Measurements from ENCODE around the gene SIGLEC9.
A peak's percentile ranks its signal among the peaks of the same experiment; 100 is the strongest.

SIGLEC9 gene

DNA sequence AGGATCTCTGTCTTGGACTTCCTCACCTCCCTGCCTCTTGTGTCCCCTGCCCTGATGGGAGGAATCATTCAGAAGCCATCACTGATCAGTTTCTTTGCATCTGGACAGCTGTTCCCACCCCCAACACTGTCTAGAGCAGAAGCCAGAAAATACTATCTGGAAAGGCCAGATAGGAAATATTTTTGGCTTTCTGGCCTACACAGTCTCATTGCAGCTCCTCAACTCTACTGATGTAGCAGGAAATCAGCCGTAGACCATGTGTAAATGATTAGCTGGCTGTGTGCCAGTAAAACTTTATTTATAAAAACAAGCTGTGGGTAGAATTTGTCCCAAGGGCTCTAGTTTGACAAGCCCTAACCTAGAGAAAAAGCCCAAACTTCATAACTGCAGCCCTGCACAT, 23.0 kb downstream of the SIGLEC9 start:
- no peak for DNase-seq

DNA sequence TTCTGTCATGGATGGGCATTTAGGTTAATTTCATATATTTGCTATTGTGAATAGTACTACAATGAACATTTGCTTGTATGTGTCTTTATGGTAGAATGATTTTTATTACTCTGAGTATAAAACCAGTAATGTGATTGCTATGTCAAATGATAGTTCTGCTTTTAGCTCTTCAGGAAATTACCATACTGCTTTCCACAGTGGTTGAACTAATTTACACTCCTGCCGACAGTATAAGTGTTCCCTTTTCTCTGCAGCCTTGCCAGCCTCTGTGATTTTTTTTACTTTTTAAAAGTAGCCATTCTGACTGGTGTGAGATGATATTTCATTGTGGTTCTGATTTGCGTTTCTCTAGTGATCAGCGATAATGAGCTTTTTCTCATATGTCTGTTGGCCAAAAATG, 23.9 kb downstream of the SIGLEC9 start:
- DNase-seq, result no peak

DNA sequence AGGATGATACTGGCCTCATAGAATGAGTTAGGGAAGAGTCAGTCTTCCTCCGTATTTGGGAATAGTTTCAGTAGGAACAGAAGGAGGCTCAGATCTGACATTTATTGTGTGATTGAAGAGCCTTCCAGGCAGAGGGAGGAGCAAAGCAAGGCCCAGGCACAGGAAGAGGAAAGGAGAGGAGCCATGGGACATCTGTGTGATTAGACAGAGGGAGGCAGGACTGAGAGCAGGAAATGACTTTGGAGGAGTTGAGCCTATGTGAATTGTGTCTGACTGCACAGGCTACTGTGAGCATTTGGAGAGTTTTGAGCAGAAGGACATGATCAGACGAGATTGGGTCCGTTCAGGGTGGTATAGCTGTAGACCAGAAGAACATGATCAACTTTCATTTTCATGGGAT, 25.9 kb downstream of the SIGLEC9 start:
- no peak for DNase-seq

DNA sequence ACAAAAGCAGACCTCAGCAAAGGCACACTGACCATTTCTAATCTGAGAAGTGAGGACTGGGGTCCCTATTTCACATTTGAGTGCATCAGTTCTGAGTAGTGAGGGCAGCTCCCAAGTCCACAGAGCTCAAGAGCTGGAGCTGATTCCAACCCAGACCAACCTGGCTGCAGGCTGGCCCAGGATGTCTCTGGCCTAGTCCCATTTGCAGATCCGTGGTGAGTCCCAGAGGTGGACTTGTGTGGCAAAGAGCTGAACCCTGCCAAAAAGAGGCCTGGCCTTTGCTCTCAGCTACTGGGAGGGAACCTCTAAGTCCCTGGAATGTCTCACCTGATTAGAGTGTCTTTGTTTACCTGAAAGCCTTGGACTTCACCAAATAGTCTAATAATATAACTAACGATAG, 32.0 kb downstream of the SIGLEC9 start:
- DNase-seq, result no peak

DNA sequence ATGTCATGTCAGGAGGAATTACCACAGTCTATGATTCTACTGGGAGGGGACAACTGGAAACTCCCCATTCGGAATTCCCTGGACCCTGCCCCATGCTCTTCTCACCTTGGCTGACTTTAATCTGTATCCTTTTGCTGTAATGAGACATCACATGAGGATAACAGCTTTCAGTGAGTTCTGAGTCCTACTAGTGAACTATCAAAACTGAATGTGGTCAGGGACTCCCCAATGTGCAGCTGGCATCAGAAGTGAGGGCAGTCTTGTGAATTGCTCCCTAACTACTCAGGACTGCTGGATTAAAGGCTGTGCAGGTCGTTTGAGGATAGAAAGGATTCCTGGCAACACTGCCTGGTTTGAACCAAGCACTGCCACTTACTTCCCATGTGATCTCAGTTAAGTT, 32.6 kb downstream of the SIGLEC9 start:
- DNase-seq, result no peak

DNA sequence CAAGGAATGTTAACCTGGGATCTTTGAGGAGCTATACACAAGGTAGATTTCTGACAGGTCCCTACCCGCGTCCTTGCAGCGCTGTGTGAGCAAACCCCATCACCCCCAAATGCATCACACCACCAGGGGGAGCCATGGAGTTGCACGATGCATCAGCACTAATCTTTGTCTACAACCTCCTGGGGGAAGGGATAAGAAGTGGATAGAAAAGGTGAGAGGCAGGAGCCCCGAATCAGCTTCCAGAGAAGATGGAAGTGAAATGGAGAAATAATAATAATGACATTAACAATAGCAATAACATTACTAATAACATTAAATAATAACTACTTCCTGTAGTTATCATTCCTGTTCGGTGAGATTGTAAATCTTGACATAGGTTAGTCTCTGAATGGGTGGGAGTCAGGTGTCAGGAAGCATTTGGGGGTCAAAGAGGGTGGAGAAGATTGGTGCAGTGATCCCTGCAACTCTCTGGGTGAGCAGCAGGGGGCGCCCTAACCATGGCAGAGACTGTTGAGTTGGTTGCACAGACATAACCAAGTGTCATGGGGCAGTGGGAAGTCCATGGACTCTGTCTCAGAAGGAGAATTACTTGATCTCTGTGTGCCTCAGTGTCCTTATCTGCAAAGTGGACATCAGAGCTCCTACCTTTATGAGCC, 33.9 kb downstream of the SIGLEC9 start:
- peak; percentile 79 for DNase-seq

DNA sequence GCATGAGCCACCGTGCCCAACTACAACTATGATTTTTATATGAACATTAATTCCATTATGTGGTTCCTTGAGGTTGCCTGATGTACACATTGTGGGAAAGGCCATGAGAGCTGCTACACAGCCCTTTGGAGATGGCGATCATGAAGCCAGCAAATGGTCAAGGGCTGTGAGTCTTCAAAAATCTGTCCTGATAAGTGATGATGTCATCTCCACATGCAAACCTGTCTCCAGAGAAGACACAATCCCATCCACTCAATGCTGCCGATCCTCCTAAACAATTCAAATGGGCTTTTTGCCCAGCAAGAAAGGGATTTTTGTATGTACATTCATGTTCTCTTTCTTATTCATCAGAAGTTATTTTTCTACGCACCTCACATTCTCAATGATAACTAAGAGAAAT, 35.0 kb downstream of the SIGLEC9 start:
- DNase-seq, result no peak

DNA sequence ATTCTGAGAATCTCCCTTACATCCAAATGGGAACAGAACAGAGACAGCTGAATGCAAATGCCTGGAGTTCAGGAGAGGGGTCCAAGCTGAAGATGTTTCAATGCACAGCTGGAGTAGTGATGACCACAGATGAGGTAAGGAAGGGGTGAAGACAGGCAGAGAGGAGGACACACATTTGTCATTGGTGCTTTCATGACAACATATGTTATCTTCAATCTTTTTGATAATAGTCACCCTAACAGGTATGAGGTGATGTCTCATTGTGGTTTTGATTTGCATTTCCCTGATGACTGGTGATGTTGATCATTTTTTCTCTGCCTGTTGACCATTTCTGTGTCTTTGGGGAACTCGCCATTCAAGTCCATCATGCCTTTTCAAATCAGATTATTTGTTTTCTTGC, 36.6 kb downstream of the SIGLEC9 start:
- DNase-seq, result no peak

DNA sequence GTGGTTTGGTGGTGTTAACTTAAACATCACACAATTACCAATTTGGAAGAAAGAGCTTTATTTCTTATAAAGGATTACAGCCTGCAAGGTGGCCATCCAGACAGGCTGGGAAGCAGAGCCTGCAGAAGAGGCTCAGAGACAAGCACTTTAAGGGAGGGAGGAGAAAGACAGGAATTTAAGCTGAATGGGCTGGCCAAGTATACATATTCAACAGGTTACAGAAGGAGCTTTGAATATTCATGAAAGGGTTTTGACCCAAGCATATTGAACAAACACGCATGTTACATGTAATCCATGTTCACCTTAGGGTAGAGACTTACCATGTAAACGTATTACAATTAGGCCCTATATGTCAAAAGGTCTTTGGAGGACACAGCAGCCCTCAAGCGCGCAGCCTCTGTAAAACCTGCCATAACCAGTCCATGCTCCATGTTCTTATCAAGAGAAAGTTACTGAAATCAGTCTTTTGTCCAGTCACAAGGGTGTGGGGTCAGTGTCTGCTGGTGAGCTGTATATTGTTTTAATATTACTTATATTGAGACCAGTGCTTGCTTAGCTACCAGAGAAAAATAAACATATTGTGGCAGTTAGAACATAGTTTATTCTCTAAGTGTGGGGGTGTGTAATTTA, 37.3 kb downstream of the SIGLEC9 start:
- no peak for DNase-seq

DNA sequence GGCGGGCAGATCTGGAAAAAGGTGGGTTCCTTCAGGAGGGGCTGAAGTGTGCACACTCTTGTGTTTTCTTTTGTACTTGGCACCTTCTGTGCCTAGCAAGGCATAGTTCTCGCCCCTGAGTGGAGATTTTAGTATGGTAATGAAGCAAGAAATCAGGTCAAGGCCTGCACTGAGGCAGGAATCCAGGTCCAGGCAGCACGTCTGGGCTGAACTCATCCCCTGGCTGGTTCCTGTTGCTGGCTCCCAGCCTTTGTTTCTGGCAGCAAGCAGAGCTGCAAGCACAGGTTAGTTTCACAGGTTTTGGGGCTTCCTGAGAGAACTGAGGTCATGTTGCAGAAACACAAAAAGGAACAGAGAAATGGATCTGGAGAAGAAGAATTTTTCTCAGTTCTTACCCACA, 38.6 kb downstream of the SIGLEC9 start:
- no peak for DNase-seq

DNA sequence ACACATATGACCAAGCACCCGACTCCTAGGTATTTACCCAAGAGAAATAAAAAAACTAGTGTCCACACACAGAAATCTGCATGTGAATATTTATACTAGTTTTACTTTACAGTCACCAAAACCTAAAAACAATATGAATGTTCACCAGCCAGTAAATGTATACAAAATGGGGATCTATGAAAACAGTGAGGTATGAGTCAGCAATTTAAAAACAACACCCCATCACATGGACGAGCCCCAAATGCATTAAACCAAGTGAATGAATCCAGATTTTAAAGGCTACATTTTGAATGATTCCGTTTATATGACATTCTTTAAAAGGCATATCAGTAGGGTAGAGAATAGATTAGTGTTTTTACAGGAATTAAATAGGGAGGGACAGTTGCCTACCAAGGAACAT, 39.5 kb downstream of the SIGLEC9 start:
- DNase-seq, result no peak

DNA sequence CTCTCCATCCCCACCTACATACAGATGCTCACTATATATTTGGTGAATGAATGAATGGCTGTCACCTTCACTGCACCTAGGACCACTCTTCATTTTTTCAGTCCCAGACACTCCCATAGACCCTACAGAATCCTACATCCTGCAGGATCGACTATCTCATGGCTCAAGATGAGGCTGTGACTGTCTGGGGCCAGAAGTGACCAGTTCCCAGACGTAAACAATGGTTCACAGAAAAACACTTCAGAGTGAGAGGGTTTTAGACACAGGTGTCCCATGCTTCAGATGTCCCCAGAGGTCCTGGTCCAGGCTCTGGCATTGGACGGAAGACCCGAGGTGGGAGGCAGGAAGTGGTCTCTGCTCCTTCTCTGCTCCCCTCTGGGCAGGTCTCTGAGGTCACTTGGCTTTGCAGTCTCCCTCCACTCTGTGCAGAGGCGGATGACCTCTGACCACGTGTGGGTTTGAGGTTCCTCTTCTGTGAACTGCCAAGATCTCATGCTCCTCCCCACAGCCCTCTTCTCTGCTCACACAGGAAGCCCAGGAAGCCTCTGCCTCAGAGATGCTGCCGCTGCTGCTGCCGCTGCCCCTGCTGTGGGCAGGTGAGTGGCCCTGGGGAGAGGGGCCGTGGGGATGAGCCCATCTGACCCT, 42.3 kb downstream of the SIGLEC9 start:
- no peak for DNase-seq

DNA sequence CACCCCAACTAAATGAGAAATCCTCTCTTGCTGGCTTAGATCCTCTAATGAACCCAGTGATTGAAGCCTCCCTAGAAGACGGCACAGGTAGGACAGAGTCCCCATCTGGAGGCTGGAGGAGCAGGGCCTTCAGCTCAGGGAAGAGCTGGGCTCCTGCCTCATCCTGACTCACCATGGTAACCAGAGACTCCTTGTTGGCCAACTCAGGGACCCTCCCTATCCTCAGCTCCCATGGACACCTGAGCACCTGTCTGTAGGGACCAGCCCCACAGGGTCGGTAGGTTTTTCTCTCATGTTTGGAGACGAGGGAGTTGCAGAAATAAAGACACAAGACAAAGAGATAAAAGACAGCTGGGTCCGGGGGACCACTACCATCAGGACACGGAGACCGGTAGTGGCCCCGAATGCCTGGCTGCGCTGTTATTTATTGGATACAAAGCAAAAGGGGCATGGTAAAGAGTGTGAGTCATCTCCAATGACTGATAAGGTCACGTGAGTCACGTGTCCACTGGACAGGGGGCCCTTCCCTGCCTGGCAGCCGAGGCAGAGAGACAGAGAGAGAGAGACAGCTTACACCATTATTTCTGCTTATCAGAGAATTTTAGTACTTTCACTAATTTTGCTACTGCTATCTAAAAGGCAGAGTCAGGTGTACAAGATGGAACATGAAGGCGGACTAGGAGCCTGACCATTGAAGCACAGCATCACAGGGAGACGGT, 44.0 kb downstream of the SIGLEC9 start:
- DNase-seq, result no peak

DNA sequence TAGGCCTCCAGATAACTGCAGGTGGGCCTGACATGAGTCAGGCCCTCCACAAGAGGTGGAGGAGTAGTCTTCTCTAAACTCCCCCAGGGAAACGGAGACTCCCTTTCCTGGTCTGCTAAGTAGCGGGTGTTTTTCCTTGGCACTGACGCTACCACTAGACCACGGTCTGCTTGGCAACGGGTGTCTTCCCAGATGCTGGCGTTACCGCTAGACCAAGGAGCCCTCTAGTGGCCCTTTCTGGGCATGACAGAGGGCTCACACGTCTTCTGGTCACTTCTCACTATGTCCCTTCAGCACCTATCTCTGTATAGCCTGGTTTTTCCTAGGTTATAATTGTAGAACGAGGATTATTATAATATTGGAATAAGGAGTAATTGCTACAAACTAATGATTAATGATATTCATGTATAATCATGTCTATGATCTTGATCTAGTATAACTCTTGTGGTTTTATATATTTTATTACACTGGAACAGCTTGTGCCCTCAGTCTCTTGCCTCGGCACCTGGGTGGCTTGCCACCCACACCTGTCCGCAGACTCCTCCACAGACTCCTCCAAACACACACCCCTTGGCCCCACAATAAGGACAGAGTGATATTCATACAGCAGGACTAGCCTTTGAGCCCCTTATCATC, 44.7 kb downstream of the SIGLEC9 start:
- DNase-seq, result peak; percentile 64

DNA sequence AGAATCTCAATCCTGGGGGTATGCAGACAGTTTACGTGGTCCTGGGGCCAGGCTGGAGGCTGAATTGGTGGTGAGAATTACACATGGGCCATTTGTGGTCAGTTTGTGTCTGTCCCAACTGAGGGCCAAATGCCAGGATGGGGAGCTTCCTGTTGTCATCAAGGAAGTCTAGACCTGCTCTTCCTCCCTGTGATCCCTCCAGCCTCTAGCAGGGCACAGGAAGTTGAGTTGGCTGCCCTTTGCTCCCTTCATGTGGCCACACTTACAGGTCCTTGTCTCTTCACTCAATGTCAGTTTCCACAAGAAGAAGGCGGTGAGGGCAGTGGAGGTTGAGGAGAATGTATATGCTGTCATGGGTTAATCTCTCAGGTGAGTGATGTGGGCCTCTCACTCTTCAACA, 47.5 kb downstream of the SIGLEC9 start:
- no peak for DNase-seq

DNA sequence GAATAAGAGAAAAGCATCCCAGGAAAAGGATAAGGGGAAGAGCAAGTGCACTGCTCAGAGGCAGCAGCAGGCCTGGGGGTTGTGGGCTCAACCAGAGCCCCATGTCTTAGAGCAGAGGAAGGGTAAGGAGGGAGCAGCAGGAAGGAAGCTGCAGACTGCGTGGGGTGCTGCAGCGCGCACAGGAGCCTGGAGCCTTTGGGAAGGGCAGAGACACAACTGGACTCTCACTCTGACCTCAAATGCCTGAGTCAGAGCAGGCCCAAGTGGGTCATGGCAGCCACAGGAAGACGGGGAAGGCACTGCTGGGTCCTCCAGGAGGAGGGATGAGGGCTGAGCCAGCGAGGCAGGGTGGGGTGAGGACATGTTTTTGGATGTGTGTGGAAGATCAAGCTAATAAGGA, 49.0 kb downstream of the SIGLEC9 start:
- DNase-seq, result no peak

DNA sequence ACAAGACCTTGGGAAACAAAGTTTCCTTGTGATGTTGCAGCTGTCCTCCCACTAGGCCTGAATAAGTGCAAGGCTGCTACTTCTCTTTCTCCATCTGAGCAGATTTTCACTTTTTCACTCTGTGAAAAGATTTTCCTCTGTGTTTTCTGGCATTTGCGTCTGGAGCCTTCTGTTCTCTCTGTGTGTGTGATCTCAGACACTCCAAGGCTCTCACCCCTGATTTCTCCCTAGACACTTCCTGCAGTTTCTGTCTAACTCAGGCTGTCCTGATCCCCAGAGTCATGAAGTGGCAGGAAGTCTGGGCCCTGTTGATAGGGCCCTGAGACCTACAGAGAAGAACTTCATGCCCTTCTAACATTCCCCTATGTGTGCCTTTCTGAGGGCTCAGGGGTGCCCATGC, 54.5 kb downstream of the SIGLEC9 start:
- DNase-seq, result no peak

Data from stimulated activated CD4-positive, alpha-beta T cell treated with anti-CD3 and anti-CD28 coated beads, Interleukin-4, amount 100 ng/mL, for 1 hour (primary cell).